ENCODE measurements around the gene COG4.
"Not testable (repeated sequence)": the region's sequence is repeated elsewhere in the genome, so short reads cannot be mapped to it uniquely, and the experiment has no call there.

Gene COG4

DNA sequence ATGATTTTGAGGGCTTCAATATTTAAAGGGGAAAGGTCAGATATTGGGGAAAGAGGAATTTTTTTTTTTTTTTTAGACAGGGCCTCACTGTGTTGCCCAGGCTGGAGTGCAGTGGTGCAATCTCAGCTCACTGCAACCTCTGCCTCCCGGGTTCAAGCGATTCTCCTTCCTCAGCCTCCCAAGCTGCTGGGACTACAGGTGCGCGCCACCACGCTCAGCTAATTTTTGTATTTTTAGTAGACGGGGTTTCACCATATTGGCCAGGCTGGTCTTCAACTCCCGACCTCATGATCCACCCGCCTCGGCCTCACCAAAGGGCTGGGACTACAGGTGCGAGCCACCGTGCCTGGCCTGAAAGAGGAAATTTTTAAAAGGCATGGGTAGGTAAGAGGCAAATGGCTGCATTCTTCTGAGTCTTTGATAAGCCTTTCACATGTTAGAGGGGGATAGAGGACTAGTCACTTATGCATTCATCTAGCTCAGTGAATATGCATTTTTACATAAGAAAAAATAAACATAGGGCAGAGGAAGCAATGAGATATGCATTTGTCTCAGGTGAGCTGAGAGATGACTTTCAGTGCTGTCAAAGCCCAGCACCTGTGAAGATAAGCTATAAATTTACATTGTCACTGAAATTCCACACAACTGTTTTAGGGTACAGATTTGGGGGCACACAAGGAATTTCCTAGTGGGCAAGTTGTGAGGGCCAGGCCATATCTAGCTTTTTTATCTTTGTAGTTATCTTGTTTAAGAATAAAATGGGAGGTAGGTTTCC lies 70.0 kb downstream of the COG4 start:
- no peak for DNase-seq

DNA sequence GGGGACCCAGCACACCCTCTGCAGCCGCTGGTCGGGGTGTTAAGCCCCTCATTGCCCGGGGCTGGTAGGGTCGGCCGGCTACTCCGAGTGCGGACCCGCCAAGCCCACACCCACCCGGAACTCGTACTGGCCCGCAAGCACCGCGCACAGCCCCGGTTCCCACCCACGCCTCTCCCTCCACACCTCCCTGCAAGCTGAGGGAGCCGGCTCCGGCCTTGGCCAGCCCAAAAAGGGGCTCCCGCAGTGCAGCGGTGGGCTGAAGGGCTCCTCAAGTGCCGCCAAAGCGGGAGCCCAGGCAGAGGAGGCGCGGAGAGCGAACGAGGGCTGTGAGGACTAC lies 72.4 kb downstream of the COG4 start:
- not testable (repeated sequence) for DNase-seq

DNA sequence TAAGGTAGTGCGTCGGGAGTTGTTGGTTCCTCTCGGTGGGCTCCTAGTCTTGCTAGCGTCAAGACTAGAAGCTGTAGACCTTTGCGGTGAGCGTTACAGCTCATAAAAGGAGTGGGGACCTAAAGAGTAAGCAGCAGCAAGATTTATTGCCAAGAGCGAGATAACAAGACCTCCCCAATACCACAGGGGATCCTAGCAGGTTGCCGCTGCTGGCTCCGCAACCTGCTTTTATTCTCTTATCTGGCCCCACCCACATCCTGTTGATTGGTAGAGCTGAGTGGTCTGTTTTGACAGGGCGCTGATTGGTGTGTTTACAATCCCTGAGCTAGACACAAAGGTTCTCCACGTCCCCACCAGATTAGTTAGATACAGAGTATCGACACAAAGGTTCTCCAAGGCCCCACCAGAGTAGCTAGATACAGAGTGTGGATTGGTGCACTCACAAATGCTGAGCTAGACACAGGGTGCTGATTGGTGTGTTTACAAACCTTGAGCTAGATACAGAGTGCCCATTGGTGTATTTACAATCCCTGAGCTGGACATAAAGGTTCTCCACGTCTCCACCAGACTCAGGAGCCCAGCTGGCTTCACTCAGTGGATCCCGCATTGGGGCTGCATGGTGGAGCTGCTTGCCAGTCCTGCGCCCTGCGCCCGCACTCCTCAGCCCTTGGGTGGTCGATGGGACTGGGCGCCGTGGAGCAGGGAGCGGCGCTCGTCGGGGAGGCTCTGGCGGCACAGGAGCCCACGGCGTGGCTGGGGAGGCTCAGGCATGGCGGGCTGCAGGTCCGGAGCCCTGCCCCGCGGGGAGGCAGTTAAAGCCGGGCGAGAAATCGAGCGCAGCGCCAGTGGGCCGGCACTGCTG lies 73.0 kb downstream of the COG4 start:
- DNase-seq, result not testable (repeated sequence)

DNA sequence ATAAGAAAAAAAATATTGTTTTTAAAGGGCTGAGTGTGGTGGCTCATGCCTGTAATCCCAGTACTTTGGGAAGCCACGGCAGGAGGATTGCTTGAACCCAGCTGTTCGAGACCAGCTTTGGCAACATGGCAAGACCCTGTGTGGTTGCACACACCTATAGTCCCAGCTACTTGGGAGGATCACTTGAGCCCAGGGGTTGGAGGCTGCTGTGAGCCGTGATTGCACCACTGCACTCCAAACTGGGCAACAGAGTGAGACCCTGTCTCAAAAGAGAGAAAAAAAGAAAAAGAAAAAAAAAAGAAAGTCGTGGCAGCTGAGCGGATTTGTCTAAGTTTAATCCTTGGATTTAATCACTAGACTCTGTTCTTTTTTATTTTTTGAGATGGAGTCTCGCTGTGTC lies 75.3 kb downstream of the COG4 start:
- no peak for DNase-seq

DNA sequence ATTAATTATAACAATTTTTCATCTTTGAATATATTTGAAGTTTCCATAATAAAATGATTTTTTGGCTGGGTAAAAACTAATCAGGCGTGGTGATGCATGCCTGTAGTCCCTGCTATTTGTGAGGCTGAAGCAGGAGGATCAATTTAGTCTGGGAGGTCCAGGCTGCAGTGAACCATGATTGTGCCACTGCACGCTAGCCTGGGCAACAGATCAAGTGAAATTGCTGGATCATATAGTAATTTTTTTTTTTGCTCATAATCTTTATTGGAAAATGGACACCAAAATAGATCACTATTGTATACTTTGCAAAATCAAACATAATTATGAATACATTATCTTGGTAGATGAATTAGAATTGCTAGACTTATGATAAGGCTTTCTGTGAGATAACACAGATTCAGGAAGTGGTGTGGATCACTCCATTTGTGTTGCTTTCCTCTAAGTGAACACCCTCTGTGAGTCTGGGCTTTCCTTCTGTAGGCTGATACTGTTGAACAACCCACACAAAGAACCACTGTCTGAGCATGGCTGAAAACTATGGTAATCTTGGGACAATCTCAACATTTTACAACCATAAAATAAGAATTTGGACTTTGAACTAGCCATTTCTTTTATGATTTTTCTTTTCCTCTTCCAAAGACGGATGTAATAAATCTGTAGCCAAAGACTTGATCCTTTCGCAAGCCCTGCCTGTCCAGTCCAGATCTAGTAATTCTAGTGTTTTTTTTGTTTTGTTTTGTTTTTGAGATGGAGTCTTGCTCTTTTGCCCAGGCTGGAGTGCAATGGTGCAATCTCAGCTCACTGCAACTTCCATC lies 78.9 kb downstream of the COG4 start:
- no peak for DNase-seq

DNA sequence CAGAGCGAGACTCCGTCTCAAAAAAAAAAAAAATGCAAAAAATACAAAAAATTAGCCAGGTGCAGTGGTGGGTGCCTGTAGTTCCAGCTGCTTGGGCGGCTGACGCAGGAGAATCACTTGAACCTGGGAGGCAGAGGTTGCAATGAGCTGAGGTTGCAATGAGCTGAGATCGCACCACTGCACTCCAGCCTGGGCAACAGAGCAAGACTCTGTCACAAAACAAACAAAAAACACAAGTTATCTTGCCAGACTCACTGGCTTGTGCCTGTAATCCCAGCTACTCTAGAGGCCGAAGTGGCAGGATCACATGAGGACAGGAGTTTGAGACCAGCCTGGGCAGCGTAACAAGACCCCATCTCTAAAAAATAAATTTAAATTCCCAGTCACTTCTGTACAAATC lies 81.0 kb downstream of the COG4 start:
- DNase-seq, result no peak

DNA sequence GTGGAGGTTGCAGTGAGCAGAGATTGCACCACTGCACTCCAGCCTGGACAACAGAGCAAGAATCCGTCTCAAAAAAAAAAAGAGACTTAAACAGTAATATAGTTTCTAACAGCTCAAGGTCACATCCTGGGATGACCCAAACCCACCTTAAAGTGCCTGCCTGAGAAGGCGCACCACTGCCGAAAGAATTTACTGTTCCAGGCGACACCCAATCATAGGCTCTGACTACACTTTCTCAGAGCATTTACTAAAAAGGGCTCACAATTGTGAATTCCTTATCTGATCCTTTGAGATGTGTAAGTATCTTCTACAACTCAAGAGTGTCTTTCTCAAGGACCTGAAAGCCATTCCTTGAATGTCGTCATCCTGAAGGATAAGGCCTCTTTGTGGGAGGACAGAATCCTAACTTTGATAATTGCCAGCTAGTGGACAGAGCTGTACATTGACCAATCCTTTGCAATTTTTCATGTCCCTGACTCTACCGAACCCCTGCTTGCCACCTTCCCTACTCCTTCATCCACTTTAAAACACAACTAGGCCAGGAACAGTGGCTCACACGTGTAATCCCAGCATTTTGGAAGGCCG lies 81.9 kb downstream of the COG4 start:
- no peak for DNase-seq

DNA sequence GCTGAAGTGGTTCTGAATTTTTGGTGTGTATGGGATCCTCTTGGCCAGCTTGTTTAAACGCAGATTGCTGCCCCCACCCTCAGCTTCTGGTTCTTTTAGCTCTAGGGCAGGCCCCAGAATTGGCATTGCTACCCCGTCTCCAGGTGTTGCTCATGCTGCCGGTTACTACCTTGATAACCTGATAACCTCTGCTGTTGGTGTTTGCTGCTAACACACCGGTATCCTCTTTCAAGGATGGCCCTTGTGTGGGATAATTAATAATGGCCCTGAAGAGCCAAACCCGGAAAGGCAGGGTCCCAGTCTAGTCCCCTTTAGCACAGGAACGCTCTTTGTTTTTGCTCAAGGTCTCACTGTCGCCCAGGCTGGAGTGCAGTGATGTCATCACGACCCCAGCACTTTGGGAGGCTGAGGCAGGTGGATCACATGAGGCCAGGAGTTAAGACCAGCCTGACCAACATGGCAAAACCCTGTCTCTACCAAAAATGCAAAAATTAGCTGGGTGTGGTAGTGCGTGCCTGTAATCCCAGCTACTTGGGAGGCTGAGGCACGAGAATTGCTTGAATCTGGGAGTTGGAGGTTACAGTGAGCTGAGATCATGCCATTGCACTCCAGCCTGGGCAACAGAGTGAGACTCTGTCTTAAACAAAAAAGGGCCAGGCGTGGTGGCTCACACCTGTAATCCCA lies 83.2 kb downstream of the COG4 start:
- DNase-seq, result no peak

DNA sequence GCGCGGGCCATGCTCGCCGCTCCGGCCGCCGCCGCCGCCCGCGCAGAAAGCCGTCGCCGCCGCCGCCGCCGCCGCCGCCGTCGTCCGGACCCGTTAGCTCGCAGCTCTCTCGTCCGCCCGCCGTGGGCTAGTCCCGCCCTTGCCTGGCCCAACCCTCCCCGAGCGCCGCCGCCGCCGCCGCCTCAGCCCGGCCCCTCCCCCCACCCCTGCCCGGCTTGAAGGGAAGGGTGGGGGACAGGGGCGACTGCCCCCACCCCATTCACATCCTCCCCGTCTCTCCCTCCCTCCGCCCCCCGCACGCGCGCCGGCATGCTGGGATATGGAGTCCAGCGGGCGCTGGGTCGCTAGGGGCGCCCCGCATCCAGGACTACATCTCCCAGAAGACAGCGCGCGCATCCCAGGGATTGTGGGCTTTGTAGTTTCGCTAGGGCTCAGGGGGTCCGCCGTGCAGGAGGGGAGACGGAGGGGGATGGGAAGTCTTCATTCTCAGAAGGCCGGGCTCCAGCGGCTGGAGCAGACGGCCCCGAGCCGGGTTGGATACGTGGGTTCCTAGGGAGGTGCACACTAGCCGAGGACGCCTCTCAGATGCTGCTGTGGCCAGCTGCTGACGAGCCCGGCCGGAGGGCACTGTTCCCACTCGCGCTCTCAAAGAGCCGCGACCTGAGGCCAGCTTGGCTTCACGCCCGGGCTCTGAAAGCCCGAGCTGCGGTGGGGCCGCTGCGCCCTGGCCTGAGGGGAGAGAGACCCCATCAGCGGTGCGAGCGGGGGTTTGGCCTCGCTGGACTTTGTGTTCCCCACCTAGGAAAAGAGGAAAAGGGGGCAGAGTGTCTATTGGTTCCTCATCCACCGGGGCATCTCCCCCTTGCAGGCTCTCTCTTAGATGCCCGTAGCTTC lies 84.1 kb downstream of the COG4 start, which contains the start of gene ST3GAL2:
TSS of gene ST3GAL2 (minus strand) at position 132 of the 894 bp plus-strand sequence. CDS start 40,570 bp downstream, outside the sequence.
- DNase-seq, result peak; percentile 92

DNA sequence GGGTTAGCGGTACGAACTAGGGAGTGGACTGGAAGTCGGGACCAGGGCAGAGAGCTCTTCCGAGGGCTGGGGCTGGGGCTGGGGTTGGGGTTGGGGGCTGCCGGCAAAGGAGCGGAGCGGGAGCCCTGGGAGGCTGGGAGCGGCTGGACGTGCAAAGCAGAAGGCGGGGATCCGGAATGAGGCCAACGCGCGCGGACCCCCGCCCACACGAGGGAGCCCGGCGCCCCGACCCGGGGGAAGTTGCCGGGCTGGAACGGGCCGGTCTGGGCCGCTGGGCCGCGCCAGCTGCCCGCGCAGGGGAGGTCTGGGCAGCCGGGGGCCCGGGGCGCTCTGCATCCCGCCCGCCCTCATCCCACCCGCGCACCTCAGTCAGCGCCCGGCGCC lies 84.8 kb downstream of the COG4 start:
- no peak for DNase-seq

DNA sequence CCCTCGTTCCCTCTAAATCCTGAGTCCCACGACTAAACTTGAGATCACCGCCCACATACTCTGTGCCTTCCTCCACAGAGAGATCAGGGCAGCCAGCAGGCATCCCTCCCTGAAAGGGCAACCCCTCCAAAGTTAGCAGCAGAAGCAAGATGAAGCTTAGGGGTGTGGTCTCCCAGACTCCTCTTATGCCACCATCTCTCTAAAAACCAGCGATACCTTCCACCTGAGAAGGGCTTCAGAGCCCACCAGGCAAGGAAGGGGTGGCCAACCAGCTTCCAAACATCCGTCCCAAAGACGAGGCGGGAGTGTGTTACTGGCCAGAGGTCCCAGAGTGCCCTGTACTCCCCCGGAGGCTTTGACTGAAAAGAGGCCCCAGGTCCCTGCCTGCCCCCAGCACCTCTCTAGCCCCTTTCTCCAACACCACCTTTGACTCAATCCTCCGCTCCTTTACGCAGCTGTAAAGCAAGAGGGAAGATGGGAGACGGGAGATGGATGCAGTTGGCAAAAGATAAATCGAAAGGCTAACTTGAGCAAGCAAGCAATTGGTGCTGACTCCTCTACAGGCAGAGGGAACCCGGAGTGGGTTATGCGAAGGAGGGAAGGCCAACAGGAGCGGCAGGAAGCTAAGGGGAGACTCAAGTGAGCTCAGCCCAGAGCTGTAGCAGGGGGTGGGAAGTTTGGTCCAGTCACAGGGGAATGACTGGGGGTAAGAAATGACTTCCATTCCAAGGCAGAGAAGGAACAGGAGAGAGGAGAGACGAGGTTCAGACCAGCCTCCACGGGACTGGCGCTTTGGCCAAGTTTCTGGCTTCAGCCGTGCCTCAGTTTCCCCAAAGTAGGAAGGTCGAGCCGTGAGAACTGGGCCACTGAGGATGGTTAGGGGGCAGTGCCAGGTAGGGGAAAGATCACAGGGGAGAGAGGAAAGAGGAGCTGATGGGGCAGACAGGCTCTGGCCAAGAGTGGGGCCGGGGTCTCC lies 85.5 kb downstream of the COG4 start:
- DNase-seq, result no peak

DNA sequence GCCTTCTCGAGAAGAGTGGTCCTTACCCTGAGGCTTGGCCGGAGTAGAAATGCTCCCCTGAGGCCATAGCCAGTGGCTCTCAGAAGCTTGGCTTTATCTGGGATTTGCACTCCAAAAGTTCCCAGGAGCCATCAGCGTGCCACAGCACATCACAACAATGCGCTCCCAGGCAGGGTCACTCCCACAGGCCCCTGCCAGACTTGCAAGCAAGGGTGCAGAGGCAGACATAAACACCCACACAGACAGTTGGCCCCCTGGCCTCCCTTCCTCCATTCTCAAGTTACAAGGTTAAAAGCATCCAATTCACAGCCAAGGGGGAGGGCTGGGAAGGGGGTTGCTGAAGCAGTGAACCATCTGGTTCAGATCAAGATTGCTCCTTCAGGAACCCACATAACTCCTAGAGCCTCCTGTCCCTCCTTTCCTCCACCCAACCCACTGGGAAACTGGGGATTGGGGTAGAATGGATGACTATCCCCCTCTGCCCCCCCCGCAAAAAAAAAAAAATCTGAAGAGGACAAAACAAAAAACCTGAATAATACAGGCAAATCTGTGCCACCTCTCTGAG lies 86.3 kb downstream of the COG4 start:
- no peak for DNase-seq

DNA sequence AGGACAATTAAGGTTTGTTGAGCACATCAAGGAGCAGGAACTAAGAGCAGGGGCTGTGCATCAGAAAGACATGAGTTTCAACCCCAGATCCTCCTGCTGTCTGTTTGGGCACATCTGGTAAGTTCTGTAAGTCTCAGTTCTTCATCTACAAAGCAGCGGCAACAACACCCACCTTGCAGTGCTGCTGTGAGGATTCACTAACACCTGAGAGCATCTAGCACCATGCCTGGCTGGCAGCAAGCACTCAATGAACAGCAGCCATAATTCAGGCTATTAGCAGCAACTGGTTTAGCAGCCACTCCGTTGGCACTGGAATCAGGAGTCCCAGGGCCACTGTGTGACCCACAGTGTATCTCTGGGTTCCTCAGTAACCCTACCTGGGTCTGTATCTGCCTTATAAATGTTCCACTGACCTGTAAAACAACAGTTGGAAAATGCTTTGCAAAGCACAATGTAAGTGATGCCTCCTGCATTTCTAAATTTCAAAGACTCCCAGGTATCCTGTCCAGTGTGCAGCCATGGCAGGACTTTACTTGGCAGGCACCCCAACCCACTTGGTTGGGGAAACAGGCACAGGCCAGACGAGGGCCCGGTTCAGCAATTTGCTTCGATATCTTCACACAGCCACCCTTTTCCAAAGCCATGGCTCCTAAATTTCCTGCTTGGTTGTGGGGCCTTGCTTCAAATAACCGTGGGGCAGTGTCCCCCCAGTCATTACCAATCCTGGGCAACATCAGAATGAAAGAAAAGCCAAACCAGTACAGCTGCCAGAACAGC lies 88.7 kb downstream of the COG4 start:
- DNase-seq, result no peak

DNA sequence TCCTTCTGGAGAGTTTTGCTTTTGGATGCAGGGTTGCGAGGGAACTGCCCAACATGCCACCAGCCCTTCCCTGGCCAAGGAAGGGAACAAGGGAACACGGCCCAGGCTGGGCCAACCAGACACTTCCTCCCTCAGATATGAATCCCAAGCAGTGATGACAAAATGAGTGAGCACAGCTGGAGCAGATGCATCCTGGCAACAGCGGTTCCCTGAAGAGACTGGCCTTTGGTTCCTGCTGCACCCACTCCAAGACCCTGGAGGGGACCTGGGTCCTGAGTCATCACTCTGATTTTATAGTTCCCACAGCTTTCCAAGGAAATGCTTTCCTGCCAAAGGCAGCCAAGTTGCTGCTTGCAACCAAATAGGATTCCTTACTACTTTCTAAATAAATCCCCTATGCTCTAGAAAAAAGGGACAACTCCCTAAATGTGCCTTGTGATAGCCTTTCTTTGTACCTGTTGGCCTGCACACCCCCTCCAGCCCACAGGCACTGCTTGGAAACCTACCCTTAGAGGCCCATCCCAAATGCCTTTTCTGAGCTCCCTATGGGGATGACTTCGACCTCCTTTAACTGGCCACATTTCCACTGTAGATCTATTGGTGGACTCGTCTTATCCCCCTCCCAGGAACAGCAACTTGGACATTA lies 89.8 kb downstream of the COG4 start:
- no peak for DNase-seq

DNA sequence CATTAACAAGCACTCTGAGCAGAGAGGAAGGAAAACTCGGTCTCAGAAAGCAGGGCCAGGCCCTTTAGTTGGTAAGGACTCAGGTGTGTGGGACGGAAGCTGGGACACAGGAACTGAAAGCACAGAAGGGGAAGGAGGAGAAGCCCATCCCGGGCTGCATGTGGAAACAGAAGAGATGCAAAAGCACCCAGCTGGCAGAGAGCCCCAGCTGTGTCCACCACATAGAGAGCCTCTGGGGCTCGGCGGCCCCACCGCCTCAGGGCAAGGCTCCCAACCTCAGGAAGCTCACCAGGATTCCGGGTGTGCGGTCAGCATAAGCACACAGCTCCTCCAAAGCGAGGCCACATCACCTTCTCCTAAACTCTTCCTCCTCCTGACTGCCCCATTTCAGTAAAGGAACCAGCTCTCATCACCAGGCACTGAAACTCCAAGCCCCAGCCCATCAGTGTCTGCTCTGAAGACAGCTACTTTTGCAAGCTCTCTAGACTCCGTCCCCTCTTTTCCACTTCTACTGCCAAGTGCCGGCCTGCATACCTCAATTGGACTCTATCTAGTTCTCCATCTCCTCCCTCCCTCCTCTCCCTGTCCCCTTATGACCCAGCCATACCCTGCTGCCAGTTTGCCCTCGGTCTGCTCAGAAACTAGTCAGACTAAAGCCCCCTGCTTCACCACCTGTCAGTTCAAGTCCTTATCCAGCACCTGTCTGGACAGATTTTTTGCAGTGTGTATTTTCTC lies 90.5 kb downstream of the COG4 start:
- DNase-seq, result no peak

DNA sequence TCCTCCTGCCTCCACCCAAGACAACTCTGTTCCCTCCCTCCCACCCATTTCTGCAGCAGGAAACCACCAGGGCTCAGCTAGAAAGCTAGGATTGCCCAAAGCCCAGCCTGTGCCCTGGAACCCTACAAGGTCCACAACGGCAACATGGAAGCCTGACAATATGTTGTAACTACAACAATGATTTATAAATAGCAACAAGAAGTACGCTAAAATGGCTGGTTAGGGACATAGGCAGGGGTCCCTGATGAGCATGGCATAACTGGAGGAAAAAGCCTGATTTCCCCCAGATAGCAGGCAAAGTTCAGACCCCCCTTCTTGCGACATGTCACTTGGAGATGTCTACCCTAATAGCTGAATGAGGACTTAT lies 91.0 kb downstream of the COG4 start:
- DNase-seq, result no peak

DNA sequence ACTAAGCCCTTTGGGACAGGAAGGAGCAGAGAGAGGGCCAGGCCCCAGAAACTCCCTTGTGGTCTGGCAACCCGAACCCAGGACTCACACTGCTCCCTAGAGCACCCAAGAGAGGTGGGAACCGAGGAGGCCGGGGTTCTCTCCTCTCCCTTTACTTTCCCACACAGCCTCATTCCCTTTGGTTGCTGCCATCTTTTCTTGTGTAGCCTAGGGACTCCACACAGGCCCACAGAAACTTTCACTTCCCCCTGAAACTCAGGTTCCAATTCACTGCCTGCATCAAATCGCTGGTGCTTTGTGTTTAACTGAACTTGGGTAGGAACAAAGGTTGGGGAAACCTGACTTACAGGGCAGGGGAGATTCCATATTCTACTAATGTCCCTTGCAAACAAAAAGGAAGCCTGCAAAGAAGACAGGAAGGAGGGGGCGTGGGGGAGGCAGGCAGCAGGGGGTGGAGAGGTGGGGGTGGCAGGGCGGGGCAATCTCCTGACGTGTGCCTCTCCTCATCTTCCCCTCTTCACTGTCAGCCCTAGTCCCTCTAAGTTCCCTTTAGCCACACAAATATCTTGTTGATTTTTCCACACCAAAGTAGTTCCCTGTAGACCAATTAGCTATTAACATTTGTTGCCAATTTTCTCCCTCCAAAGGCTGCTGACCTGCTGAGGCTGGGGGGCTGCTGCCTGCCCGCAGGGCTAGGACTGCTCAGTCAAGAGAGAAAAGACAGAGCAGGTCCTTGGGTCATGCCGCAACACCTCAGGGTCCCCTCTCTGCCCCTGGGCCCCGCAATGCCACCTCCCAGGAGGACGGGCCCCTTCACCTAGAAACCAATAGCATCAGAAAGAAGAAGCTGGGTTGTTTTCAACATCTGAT lies 92.5 kb downstream of the COG4 start:
- DNase-seq, result peak; percentile 52

Measured in activated CD4-positive, alpha-beta T cell treated with anti-CD3 and anti-CD28 coated beads, Interleukin-2, amount 50 U/mL, for 1 hour (primary cell).